ENCODE results near the gene HSDL2.
A peak's percentile ranks its signal among the peaks of the same experiment; 100 is the strongest.

Gene HSDL2

GRCh38 chr9:112334432-112334841 lies 45.5 kb upstream of the HSDL2 start:
- H3K79me2 ChIP-seq (ENCODE audit: insufficient read depth, low read length) = peaks cover 34% of the 10 kb centered on the region

GRCh38 chr9:112337547-112337946 lies 42.4 kb upstream of the HSDL2 start:
- Histone ChIP-seq H3K79me2 (ENCODE audit: insufficient read depth, low read length) (peaks cover 3% of the 10 kb centered on the region), H3K9me2 (replicated peaks; ENCODE audit: low read depth, low read length) (no peaks in the 10 kb centered on the region), H3K4me2 (ENCODE audit: low read depth, low read length, poor library complexity, severe bottlenecking) (no peak overlapping the region), H2AFZ (ENCODE audit: low read length) (no peak overlapping the region), H4K20me1 (ENCODE audit: insufficient read depth, low read length, poor library complexity, severe bottlenecking) (peaks cover 1% of the 10 kb centered on the region), H3F3A (ENCODE audit: low read depth) (no peaks in the 10 kb centered on the region), H3K4me3 (ENCODE audit: low read length, poor library complexity, severe bottlenecking) (no peak overlapping the region), H3K9ac (ENCODE audit: low read depth, low read length, poor library complexity, severe bottlenecking) (no peak overlapping the region), H3K4me1 (ENCODE audit: insufficient read depth, low read length, poor library complexity, severe bottlenecking) (peaks cover 9% of the 10 kb centered on the region), H3K9me3 (ENCODE audit: insufficient read depth, low read depth, low read length) (no peaks in the 10 kb centered on the region), H3K36me3 (ENCODE audit: insufficient read depth, low read length) (no peaks in the 10 kb centered on the region), H3K27me3 (ENCODE audit: insufficient read depth, low read length, poor library complexity, severe bottlenecking) (no peaks in the 10 kb centered on the region)
- TF ChIP-seq EZH2phosphoT487 (IDR thresholded peaks at IDR 0.05; ENCODE audit: borderline replicate concordance) (no peak), CTCF (conservative IDR thresholded peaks at IDR 0.05; ENCODE audit: low read length) (no peak)

More at GRCh38 chr9:112334432-112334841, 45.5 kb upstream of the HSDL2 start:
- H3F3A ChIP-seq (ENCODE audit: low read depth) = no peaks in the 10 kb centered on the region
- H3K27me3 ChIP-seq (ENCODE audit: insufficient read depth, low read length, poor library complexity, severe bottlenecking) = no peaks in the 10 kb centered on the region
- peak overlapping the region; percentile 92 for H2AFZ ChIP-seq (ENCODE audit: low read length)
- no peak for TF ChIP-seq EZH2phosphoT487 (IDR thresholded peaks at IDR 0.05; ENCODE audit: borderline replicate concordance)
- no peak for TF ChIP-seq CTCF (conservative IDR thresholded peaks at IDR 0.05; ENCODE audit: low read length)
- peak overlapping the region; percentile 82 for H3K4me3 ChIP-seq (ENCODE audit: low read length, poor library complexity, severe bottlenecking)
- H3K36me3 ChIP-seq (ENCODE audit: insufficient read depth, low read length) = no peaks in the 10 kb centered on the region
- peaks cover 34% of the 10 kb centered on the region for H3K4me1 ChIP-seq (ENCODE audit: insufficient read depth, low read length, poor library complexity, severe bottlenecking)
- H3K9me3 ChIP-seq (ENCODE audit: insufficient read depth, low read depth, low read length) = no peaks in the 10 kb centered on the region
- H4K20me1 ChIP-seq (ENCODE audit: insufficient read depth, low read length, poor library complexity, severe bottlenecking) = peaks cover 30% of the 10 kb centered on the region
- H3K4me2 ChIP-seq (ENCODE audit: low read depth, low read length, poor library complexity, severe bottlenecking) = peak overlapping the region; percentile 85
- no peaks in the 10 kb centered on the region for H3K9me2 ChIP-seq (replicated peaks; ENCODE audit: low read depth, low read length)
- H3K9ac ChIP-seq (ENCODE audit: low read depth, low read length, poor library complexity, severe bottlenecking) = peak overlapping the region; percentile 83

- Histone ChIP-seq H3K4me3 (ENCODE audit: low read length, poor library complexity, severe bottlenecking) (no peak overlapping the region), H3K9me3 (ENCODE audit: insufficient read depth, low read depth, low read length) (no peaks in the 10 kb centered on the region), H3F3A (ENCODE audit: low read depth) (no peaks in the 10 kb centered on the region), H4K20me1 (ENCODE audit: insufficient read depth, low read length, poor library complexity, severe bottlenecking) (no peaks in the 10 kb centered on the region), H2AFZ (ENCODE audit: low read length) (no peak overlapping the region), H3K9me2 (replicated peaks; ENCODE audit: low read depth, low read length) (no peaks in the 10 kb centered on the region), H3K9ac (ENCODE audit: low read depth, low read length, poor library complexity, severe bottlenecking) (no peak overlapping the region), H3K4me2 (ENCODE audit: low read depth, low read length, poor library complexity, severe bottlenecking) (no peak overlapping the region), H3K79me2 (ENCODE audit: insufficient read depth, low read length) (no peaks in the 10 kb centered on the region), H3K27me3 (ENCODE audit: insufficient read depth, low read length, poor library complexity, severe bottlenecking) (no peaks in the 10 kb centered on the region), H3K36me3 (ENCODE audit: insufficient read depth, low read length) (no peaks in the 10 kb centered on the region), H3K4me1 (ENCODE audit: insufficient read depth, low read length, poor library complexity, severe bottlenecking) (peaks cover 8% of the 10 kb centered on the region)
- no peak for TF ChIP-seq CTCF (conservative IDR thresholded peaks at IDR 0.05; ENCODE audit: low read length)
These were observed 41.3 kb upstream of the HSDL2 start for GRCh38 chr9:112338561-112338960.

Measured in Loucy (cell line).